AG09309 (cell line): Measurements from ENCODE around the gene ADAMTSL3.

Source experiments
- DNase-seq: peaks from one replicate; pipeline ENCODE4 v3.0.0-alpha.2; 2010; ENCODE audit warnings: low read depth
- H3K4me3 ChIP-seq: 2 replicates; pipeline ENCODE4 v1.5.1; 2011; ENCODE audit warnings: mild to moderate bottlenecking, low read depth, low read length, moderate library complexity; ENCODE audit not compliant: control insufficient read depth
- TF ChIP-seq, protein P1 (sequence below): IDR thresholded peaks from 2 replicates; pipeline ENCODE4 v1.5.1; 2011; ENCODE audit warnings: mild to moderate bottlenecking, low read depth, low read length, inconsistent platforms; ENCODE audit not compliant: insufficient read depth, control insufficient read depth; ENCODE audit errors: missing control alignments

The ADAMTSL3 gene

DNA sequence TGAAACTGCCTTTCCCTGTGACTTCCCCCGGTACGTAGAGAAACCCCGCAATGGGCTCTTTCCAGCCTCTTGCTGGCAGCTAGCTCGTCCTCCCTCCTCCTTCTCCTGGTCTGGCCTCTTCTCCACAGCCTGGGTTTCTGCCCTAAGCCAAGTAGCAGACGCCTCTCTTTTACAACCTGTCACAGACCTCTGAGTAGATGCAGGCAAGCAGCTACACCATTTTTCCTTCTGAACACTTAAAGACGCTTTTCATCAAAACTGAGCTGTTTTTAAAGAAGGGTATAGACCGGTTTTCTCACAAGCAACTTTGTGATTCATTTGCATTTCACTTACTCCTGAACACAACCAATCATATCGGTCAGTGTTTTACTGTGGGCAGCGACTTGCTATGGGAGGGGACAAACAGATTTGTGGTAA, 32.0 kb downstream of the ADAMTSL3 start:
- TF ChIP-seq, protein P1, sequence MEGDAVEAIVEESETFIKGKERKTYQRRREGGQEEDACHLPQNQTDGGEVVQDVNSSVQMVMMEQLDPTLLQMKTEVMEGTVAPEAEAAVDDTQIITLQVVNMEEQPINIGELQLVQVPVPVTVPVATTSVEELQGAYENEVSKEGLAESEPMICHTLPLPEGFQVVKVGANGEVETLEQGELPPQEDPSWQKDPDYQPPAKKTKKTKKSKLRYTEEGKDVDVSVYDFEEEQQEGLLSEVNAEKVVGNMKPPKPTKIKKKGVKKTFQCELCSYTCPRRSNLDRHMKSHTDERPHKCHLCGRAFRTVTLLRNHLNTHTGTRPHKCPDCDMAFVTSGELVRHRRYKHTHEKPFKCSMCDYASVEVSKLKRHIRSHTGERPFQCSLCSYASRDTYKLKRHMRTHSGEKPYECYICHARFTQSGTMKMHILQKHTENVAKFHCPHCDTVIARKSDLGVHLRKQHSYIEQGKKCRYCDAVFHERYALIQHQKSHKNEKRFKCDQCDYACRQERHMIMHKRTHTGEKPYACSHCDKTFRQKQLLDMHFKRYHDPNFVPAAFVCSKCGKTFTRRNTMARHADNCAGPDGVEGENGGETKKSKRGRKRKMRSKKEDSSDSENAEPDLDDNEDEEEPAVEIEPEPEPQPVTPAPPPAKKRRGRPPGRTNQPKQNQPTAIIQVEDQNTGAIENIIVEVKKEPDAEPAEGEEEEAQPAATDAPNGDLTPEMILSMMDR = no peak
- DNase-seq = no peak
- no peak overlapping the region for H3K4me3 ChIP-seq

DNA sequence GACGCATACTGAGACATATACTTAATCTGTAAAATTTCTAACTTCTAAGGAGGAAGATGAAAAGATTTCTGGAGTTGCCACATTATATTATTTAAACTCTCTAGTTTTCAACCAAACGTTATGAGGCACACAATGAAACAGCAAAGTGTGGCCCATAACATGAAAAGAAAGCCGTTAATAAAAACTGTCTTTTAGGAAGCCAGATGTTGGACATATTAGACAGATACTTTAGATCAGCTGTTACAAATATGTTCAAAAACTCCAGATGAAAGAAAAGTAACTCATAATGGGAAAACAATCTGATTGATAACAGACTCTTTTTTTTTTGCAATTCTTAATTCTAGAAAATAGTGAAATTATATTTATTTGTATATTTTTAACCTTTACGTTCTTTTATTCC, 34.3 kb downstream of the ADAMTSL3 start:
- no peak for DNase-seq
- TF ChIP-seq, protein P1 = no peak
- H3K4me3 ChIP-seq = no peak overlapping the region

DNA sequence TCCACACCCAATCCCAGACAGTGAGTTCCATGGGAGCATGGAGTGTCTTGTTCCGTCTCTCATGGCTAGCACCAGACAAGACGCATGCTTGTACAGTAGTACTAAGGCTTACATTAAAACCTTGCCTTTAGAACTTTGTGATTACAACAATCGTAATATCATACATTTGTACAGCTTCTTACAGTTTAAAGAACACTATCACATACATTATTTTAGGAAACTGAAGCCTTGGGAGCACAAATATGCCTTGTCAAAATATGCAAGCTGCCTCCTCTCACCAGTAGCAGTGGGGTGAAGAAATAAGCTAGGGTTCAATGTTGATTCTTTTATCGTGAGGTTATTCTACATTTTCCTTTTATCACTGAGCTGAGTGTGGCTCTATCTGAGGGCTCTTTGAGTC, 36.8 kb downstream of the ADAMTSL3 start:
- no peak for DNase-seq
- H3K4me3 ChIP-seq = no peak overlapping the region
- TF ChIP-seq, protein P1 = no peak

DNA sequence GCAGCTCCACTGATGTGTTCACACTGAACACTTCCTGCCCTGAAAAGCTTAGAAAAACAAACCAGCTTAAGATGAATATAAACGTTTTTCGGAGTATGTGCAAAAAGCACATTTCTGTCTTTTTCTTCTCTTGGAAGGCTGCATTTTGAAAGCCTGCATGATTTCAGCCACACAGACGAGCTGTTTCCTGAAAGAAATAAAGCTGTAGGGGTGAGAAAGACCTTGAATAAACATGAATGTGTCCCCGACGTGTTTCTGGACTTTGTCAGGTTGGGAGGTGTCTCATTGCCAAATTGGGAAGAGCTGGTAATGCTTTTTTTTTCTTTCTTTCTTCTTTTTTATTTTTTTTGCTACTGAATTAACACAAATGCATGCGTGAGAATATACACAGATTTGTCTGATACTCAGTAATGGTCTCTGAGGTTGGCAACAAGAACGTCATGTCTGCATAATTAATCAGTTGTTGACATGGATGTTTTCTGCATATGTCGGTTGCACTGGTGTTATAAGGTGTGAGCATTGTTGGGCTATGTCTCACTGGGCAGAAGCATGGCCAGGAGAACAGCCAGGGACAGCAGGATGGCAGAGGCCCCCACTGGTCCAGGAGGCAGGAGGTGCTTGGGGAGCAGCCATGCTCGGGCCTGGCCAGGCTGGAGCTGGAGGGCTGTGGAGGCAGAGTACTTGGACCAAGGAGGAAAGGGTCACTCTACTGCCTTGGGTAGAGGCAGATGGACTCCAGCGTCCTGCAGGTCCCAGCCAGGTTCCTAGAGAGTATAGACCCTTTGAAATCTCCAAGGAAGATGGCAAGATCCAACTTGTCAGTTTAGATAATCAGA, 39.0 kb downstream of the ADAMTSL3 start:
- TF ChIP-seq, protein P1 = no peak
- no peak for DNase-seq
- H3K4me3 ChIP-seq = no peak overlapping the region

DNA sequence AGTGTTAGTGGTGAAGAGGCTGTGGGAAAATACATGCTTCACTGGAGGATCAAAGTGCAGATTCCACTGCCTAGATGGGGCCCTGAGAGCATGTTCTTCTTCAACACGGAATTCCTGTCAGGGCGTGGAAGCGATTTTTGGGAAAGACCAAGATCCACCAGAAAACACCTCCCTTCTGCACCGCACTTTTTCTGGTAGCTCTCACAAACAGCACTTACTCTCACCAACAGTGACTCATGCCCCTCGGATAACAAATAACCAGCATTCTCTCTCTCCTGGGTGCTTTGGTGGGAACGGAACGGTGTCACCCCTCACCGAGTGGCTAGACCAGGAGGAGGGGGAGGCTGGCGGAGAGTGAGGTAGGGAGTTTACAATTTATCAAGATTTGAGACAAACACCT, 40.1 kb downstream of the ADAMTSL3 start:
- TF ChIP-seq, protein P1 = no peak
- DNase-seq = no peak
- no peak overlapping the region for H3K4me3 ChIP-seq

DNA sequence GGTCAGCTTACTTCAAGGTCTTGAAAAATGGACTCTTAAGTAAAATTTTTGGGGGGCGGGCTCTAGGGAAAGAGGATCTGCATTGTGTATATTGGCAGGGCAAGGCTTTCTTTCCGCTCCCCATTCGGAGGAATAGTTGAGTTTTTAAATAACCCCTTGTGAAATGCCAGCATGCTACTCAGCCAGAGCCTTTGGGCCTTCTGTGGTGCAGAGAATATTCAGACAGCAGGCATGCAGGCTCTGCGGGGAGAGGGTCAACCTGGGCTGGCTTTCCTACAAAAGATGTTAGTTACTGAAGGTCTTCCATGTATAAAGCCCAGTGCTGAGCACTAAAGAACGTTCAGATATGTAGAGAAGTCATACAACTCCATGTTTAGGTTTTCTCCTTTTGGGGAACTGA, 40.6 kb downstream of the ADAMTSL3 start:
- DNase-seq = no peak
- TF ChIP-seq, protein P1 = no peak
- H3K4me3 ChIP-seq = no peak overlapping the region

DNA sequence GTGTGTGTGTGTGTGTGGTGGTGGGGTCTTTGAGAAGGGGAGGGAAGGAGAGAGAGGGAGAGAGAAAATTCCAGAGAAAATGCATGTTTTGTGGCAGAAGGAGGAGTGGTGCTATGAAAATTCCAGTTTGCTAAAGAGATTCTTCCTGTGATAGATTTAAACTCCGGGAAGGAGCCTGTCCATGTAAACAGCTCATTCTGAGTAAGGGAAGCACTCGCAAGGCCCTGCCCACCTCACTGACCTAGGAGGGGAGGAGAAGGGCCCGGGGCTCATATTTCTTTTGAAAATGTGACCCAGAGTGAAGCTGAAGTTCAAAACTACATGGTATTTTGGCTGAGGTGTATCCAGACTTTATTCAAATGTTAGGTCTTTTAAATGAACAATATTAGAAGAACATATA, 41.3 kb downstream of the ADAMTSL3 start:
- TF ChIP-seq, protein P1 = no peak
- H3K4me3 ChIP-seq = no peak overlapping the region
- no peak for DNase-seq
